ENCODE results near the gene PSAPL1.

PSAPL1 gene

GRCh38 chr4:7430965-7431695 is 3.6 kb downstream of the PSAPL1 start:
- no peaks in the 10 kb centered on the region for H3K27me3 Mint-ChIP-seq
- no peaks in the 10 kb centered on the region for H3K9me3 Mint-ChIP-seq

DNA sequence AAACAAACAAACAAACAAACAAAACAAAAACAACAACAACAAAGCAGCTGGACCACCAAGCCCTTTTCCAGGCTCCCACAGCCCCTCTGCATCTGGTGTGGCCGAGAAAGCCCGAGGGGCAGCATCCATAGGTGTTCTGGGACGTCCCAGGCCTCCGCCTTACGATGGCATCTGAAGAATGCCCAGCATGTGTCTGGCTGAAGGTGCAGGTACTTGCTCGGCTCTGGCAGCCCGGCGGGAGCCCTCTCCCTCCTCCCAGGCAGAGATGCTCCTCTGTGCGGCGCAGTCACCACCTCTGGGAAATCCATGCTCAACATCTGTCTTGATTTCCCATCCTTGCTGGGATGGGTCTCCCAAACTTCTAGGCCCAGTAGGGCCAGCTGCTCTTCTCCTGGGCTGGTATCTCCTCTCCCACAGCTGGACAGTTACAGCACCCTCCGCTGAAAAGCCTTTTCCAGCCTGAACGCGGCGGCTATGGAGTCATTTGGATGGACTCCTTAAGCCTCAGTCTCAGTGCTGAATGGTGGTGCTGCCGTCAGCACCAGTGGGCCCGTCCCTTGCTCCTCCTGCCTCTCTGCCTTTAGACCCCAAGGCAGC is 4.3 kb downstream of the PSAPL1 start:
- H3K9me3 Mint-ChIP-seq: no peaks in the 10 kb centered on the region
- no peaks in the 10 kb centered on the region for H3K36me3 Mint-ChIP-seq (ENCODE audit: low read depth)
- no peaks in the 10 kb centered on the region for H3K4me1 Mint-ChIP-seq (ENCODE audit: low read depth)
- no peaks in the 10 kb centered on the region for H3K27me3 Mint-ChIP-seq
- no peak overlapping the region for H3K27ac Mint-ChIP-seq
- no peak overlapping the region for H3K4me3 Mint-ChIP-seq

More at GRCh38 chr4:7430965-7431695, 3.6 kb downstream of the PSAPL1 start:
- H3K36me3 Mint-ChIP-seq (ENCODE audit: low read depth): no peaks in the 10 kb centered on the region
- H3K4me1 Mint-ChIP-seq (ENCODE audit: low read depth): no peaks in the 10 kb centered on the region
- H3K4me3 Mint-ChIP-seq: no peak overlapping the region
- no peak overlapping the region for H3K27ac Mint-ChIP-seq

DNA sequence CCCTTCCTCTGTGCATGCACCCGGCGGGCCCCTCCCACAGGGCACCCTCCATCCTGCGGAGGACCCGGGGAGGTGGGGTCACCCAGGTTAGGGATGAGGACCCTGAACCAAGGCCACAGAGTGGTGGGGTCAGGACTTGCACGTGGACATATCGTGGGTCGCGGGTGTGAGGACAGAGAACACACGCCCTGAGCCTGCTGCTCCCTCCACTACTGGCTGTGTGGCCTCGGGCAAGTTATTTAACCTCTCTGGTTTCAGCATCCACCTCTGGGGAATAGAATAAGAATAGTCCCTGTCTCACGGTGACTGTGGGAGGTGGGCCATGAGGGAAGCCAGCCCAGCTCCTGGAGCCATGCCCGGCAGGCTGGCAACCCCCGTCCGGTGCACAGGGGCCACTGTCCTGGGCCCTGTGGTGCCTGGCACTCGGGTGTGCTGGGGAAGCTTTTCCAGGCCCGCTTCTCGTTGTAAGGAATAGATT is 5.1 kb downstream of the PSAPL1 start:
- Mint-ChIP-seq H3K4me1 (ENCODE audit: low read depth) (no peaks in the 10 kb centered on the region), H3K27ac (no peak overlapping the region), H3K36me3 (ENCODE audit: low read depth) (no peaks in the 10 kb centered on the region), H3K9me3 (no peaks in the 10 kb centered on the region), H3K27me3 (no peaks in the 10 kb centered on the region), H3K4me3 (no peak overlapping the region)

GRCh38 chr4:7429069-7429416 is 5.7 kb downstream of the PSAPL1 start:
- no peaks in the 10 kb centered on the region for H3K36me3 Mint-ChIP-seq (ENCODE audit: low read depth)
- no peaks in the 10 kb centered on the region for H3K27me3 Mint-ChIP-seq
- H3K9me3 Mint-ChIP-seq: no peaks in the 10 kb centered on the region
- H3K27ac Mint-ChIP-seq: peak overlapping the region; percentile 49
- no peak overlapping the region for H3K4me3 Mint-ChIP-seq
- no peaks in the 10 kb centered on the region for H3K4me1 Mint-ChIP-seq (ENCODE audit: low read depth)

DNA sequence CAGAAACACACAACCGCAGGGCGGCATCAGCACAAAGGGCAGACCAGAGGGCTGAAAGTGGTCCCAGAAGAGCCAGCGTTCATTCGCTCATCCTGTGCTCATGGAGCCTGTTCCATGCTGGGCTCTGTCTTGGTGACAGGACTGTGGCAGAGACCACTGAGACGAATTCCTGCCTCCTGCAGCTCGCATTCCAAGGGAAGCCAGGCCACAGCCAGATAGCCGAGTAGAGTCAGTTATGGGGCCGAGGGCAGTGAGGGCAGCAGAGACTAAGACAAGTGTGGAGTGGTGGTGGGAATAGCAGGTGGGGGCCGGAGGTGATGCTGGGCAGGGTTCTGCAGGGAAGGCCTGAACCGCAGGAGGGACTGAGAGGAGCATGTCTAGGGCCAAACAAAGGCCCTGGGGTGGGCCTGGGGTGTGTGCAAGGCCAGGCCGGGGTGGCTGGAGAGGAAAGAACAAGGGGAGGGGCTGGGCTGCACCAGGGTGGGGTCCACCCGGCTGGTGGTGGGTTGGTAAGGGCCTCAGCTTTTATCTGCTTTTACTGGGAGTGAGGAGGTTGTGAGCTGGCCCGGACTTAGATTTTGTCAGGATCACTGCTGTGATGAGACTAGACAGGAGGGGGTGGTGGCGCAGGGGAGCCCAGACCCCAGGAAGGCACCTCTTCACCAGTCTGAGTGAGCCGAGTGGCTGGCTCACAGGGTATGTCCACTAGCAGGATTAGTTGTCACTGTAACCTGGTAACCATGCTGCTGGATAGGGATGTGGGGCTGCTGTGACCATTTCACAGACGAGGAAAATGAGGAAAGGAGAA is 6.3 kb downstream of the PSAPL1 start:
- Mint-ChIP-seq H3K4me3 (no peak overlapping the region), H3K36me3 (ENCODE audit: low read depth) (no peaks in the 10 kb centered on the region), H3K27ac (no peak overlapping the region), H3K9me3 (no peaks in the 10 kb centered on the region), H3K27me3 (no peaks in the 10 kb centered on the region), H3K4me1 (ENCODE audit: low read depth) (no peaks in the 10 kb centered on the region)

GRCh38 chr4:7427831-7428260 is 6.9 kb downstream of the PSAPL1 start:
- Mint-ChIP-seq H3K36me3 (ENCODE audit: low read depth) (no peaks in the 10 kb centered on the region), H3K4me1 (ENCODE audit: low read depth) (no peaks in the 10 kb centered on the region), H3K4me3 (no peak overlapping the region), H3K27ac (no peak overlapping the region), H3K27me3 (no peaks in the 10 kb centered on the region), H3K9me3 (no peaks in the 10 kb centered on the region)

- H3K36me3 Mint-ChIP-seq (ENCODE audit: low read depth): no peaks in the 10 kb centered on the region
- H3K27ac Mint-ChIP-seq: no peak overlapping the region
- H3K9me3 Mint-ChIP-seq: no peaks in the 10 kb centered on the region
Measured at GRCh38 chr4:7427361-7427760, 7.4 kb downstream of the PSAPL1 start.

GRCh38 chr4:7426525-7427171 is 8.1 kb downstream of the PSAPL1 start:
- no peak overlapping the region for H3K4me3 Mint-ChIP-seq
- no peaks in the 10 kb centered on the region for H3K4me1 Mint-ChIP-seq (ENCODE audit: low read depth)
- no peaks in the 10 kb centered on the region for H3K27me3 Mint-ChIP-seq
- no peaks in the 10 kb centered on the region for H3K36me3 Mint-ChIP-seq (ENCODE audit: low read depth)
- no peaks in the 10 kb centered on the region for H3K9me3 Mint-ChIP-seq
- H3K27ac Mint-ChIP-seq: no peak overlapping the region

More at GRCh38 chr4:7427361-7427760, 7.4 kb downstream of the PSAPL1 start:
- H3K4me1 Mint-ChIP-seq (ENCODE audit: low read depth): no peaks in the 10 kb centered on the region
- no peaks in the 10 kb centered on the region for H3K27me3 Mint-ChIP-seq
- no peak overlapping the region for H3K4me3 Mint-ChIP-seq

GRCh38 chr4:7425591-7426468 is 8.9 kb downstream of the PSAPL1 start:
- H3K9me3 Mint-ChIP-seq: no peaks in the 10 kb centered on the region
- no peaks in the 10 kb centered on the region for H3K36me3 Mint-ChIP-seq (ENCODE audit: low read depth)
- H3K4me1 Mint-ChIP-seq (ENCODE audit: low read depth): no peaks in the 10 kb centered on the region
- H3K4me3 Mint-ChIP-seq: no peak overlapping the region
- no peaks in the 10 kb centered on the region for H3K27me3 Mint-ChIP-seq
- no peak overlapping the region for H3K27ac Mint-ChIP-seq

DNA sequence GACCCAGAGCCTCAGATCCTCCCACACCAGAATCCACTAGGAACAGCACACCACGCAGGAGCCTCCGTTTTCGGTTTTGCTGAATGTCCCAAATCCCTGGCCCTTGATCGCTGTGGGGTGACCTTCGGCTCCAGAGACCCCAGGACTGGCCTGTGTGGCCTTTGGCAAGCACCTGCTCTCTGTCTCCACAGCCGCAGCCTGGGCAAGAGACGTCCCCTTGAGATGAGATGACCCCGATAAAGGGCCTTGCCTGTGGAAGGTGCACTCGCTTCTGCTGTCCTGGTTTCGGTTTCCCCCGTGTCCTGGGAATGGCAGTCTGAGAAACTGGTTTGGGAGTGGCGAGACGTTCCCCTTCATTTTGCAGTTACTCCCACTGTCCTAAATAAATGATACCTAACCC is 9.6 kb downstream of the PSAPL1 start:
- H3K27me3 Mint-ChIP-seq: no peaks in the 10 kb centered on the region
- H3K4me1 Mint-ChIP-seq (ENCODE audit: low read depth): no peaks in the 10 kb centered on the region
- no peak overlapping the region for H3K4me3 Mint-ChIP-seq
- no peak overlapping the region for H3K27ac Mint-ChIP-seq
- H3K36me3 Mint-ChIP-seq (ENCODE audit: low read depth): no peaks in the 10 kb centered on the region
- no peaks in the 10 kb centered on the region for H3K9me3 Mint-ChIP-seq

GRCh38 chr4:7424553-7425111 is 10.1 kb downstream of the PSAPL1 start:
- Mint-ChIP-seq H3K4me3 (no peak overlapping the region), H3K27me3 (no peaks in the 10 kb centered on the region), H3K9me3 (no peaks in the 10 kb centered on the region), H3K36me3 (ENCODE audit: low read depth) (no peaks in the 10 kb centered on the region), H3K4me1 (ENCODE audit: low read depth) (no peaks in the 10 kb centered on the region), H3K27ac (no peak overlapping the region)

DNA sequence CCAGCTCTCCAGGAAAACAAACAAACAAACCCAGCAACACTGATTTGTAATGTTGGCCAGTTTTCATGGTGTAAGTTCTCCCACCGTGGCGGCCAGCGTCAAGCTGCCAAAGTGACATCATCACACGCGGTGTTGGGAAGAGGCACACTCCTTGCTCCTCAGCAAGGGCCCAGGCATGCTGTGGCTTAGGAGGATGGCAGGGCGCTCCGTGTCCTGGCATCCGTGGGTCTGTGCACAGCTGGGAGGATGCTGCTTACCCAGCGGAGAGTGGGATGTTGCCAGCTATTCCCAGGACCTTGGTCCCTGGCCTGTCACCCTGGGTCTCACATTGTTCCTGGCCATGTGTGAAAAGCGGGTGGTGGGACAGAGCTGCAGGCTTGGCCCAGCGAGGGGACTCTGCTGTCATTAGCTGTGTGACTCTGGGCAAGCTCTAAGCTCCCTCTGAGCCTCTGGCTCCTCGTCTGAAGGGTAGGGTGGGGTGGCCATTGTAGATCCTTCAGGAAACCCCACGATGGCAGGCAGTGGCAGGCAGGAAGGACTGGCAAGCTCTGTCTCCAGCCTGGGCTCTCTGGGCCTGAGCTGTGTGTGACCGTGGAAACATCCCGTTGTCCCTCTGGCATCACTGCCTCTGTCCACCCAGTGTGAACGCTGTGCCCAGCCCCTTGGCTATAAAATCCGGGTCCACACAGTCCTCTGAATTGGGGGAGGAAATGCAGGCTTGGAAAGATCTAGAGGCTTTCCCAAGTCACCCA is 10.8 kb downstream of the PSAPL1 start:
- Mint-ChIP-seq H3K27ac (no peak overlapping the region), H3K9me3 (no peaks in the 10 kb centered on the region), H3K4me1 (ENCODE audit: low read depth) (no peaks in the 10 kb centered on the region), H3K27me3 (no peaks in the 10 kb centered on the region), H3K4me3 (no peak overlapping the region), H3K36me3 (ENCODE audit: low read depth) (no peaks in the 10 kb centered on the region)

DNA sequence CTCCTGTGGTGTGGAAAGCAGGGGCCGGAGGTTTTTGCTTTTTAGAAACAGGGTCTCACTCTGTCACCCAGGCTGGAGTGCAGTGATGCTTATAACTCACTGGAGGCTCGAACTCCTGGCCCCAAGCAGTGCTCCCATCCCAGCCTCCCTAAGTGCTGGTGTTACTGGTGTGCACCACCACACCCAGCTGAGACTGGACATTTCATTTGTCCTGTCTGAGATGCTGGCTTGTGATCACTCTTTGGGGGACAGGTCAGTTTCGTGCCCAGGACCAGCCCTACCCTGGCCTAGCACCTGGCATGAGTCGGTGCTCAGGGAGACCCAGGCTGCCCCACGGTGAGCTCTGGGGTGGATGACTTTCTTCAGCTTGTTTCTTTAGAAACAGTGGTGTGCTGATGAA is 11.3 kb downstream of the PSAPL1 start:
- H3K9me3 Mint-ChIP-seq: no peaks in the 10 kb centered on the region
- no peak overlapping the region for H3K27ac Mint-ChIP-seq
- no peaks in the 10 kb centered on the region for H3K4me1 Mint-ChIP-seq (ENCODE audit: low read depth)
- H3K27me3 Mint-ChIP-seq: no peaks in the 10 kb centered on the region
- H3K4me3 Mint-ChIP-seq: no peak overlapping the region
- no peaks in the 10 kb centered on the region for H3K36me3 Mint-ChIP-seq (ENCODE audit: low read depth)
